ENCODE data around the gene VSTM4. TPM values are rescaled to one million over a fixed set of nuclear protein-coding genes. Genes with fewer than 3 reads are reported as not detected.

The VSTM4 gene
- total and polyA plus RNA-seq, 4 donors = 1.0 to 3.1 (median 2.0) TPM

DNA sequence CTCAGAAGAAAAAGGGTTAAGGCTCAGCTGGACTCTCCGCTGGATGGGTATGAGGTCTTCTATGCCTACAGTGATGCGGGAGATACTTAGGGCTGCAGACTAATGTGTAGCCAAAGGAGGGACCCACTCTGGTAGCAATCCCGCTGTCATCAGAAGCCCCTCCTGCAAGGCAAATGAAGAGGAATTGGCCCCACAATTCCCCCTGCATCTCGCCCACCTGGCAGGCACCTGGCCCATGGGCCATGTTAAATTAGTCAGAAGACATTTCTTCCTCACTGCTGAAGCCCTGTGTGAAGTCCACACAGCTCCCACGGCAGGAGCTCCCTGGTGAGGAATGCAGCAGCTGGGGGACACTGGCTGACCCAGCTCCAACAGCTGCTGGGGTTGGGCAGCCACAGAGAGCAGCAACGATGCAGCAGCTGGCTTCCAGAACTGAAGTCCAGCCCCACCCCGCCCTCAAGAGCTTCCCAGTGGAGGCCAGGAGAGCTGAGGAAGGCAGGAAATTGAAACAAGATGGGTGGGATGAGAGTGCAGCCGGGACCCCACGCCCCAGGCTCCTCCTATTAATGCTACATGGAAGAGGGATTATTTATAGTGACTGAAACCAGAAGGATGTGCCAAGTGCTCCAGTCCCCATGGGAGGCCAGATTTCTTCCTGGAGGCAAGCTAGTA, 5.5 kb downstream of the VSTM4 start:
- Histone ChIP-seq H3K27me3 (ENCODE audit: control insufficient read depth in 4 of 4, insufficient read depth in 4 of 4, low read length in 3 of 4) (no peaks in the 10 kb centered on the region), H3K27ac (ENCODE audit: low read depth in 1 of 2, low read length in 2 of 2) (no peak overlapping the region), H3K9me3 (ENCODE audit: control insufficient read depth in 4 of 4, low read length in 3 of 4) (no peaks in the 10 kb centered on the region), H3K4me1 (ENCODE audit: control insufficient read depth in 4 of 4, insufficient read depth in 4 of 4, low read length in 3 of 4) (peaks cover 8 to 19% (median 15%) of the 10 kb centered on the region in 4 donors), H3K36me3 (ENCODE audit: control insufficient read depth in 4 of 4, insufficient read depth in 3 of 4, low read depth in 1 of 4, low read length in 3 of 4) (no peaks in the 10 kb centered on the region), H3K4me3 (ENCODE audit: low read depth in 1 of 3, low read length in 3 of 3) (no peak overlapping the region), H3K9ac (ENCODE audit: low read depth in 1 of 2, low read length in 2 of 2) (no peak overlapping the region)
- DNase-seq (ENCODE audit: low spot score) = no peak
- 77% methylated on average over 9 of the region's 9 CpGs for WGBS
- peak; percentile 45 for TF ChIP-seq NR2F2 (IDR thresholded peaks at IDR 0.05)
- no peak for TF ChIP-seq RAD21 (IDR thresholded peaks at IDR 0.05)
- TF ChIP-seq, protein P1, sequence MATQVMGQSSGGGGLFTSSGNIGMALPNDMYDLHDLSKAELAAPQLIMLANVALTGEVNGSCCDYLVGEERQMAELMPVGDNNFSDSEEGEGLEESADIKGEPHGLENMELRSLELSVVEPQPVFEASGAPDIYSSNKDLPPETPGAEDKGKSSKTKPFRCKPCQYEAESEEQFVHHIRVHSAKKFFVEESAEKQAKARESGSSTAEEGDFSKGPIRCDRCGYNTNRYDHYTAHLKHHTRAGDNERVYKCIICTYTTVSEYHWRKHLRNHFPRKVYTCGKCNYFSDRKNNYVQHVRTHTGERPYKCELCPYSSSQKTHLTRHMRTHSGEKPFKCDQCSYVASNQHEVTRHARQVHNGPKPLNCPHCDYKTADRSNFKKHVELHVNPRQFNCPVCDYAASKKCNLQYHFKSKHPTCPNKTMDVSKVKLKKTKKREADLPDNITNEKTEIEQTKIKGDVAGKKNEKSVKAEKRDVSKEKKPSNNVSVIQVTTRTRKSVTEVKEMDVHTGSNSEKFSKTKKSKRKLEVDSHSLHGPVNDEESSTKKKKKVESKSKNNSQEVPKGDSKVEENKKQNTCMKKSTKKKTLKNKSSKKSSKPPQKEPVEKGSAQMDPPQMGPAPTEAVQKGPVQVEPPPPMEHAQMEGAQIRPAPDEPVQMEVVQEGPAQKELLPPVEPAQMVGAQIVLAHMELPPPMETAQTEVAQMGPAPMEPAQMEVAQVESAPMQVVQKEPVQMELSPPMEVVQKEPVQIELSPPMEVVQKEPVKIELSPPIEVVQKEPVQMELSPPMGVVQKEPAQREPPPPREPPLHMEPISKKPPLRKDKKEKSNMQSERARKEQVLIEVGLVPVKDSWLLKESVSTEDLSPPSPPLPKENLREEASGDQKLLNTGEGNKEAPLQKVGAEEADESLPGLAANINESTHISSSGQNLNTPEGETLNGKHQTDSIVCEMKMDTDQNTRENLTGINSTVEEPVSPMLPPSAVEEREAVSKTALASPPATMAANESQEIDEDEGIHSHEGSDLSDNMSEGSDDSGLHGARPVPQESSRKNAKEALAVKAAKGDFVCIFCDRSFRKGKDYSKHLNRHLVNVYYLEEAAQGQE (IDR thresholded peaks at IDR 0.05) = no peak
- no peak for TF ChIP-seq HNF4A (conservative IDR thresholded peaks at IDR 0.05)
- TF ChIP-seq, protein P2, sequence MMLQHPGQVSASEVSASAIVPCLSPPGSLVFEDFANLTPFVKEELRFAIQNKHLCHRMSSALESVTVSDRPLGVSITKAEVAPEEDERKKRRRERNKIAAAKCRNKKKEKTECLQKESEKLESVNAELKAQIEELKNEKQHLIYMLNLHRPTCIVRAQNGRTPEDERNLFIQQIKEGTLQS (IDR thresholded peaks at IDR 0.05) = no peak
- TF ChIP-seq, protein P3, sequence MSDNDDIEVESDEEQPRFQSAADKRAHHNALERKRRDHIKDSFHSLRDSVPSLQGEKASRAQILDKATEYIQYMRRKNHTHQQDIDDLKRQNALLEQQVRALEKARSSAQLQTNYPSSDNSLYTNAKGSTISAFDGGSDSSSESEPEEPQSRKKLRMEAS (IDR thresholded peaks at IDR 0.05) = no peak

DNA sequence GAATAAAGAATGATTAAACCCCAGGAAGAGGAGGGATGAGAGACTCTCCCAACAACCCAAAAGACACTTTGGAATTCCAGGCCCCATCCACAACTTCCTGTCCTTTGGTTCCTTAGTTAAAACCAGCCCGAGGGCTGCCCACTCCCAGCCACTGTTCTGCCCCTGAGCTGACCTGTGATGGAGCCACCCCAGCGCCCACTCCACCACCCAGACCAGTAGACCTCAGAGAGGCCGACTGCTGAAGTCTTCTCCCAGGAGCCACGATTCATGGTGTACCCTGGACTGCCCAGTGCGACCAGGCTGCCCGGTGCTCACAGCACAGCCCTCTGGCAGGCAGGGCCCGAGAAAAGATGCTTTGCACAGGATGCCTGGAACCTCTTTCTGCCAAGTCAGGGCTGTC, 6.7 kb downstream of the VSTM4 start:
- Histone ChIP-seq H3K9me3 (ENCODE audit: control insufficient read depth in 4 of 4, low read length in 3 of 4) (no peaks in the 10 kb centered on the region), H3K27ac (ENCODE audit: low read depth in 1 of 2, low read length in 2 of 2) (no peak overlapping the region), H3K9ac (ENCODE audit: low read depth in 1 of 2, low read length in 2 of 2) (no peak overlapping the region), H3K4me3 (ENCODE audit: low read depth in 1 of 3, low read length in 3 of 3) (no peak overlapping the region), H3K36me3 (ENCODE audit: control insufficient read depth in 4 of 4, insufficient read depth in 3 of 4, low read depth in 1 of 4, low read length in 3 of 4) (no peaks in the 10 kb centered on the region), H3K4me1 (ENCODE audit: control insufficient read depth in 4 of 4, insufficient read depth in 4 of 4, low read length in 3 of 4) (peaks cover 8 to 17% (median 12%) of the 10 kb centered on the region in 4 donors), H3K27me3 (ENCODE audit: control insufficient read depth in 4 of 4, insufficient read depth in 4 of 4, low read length in 3 of 4) (no peaks in the 10 kb centered on the region)
- 92% methylated on average over 7 of the region's 7 CpGs for WGBS
- DNase-seq (ENCODE audit: low spot score) = no peak
- TF ChIP-seq EGR1 (IDR thresholded peaks at IDR 0.05; ENCODE audit: low read depth in 2 of 2) (no peak), FOXA1 (IDR thresholded peaks at IDR 0.05) (no peak), HNF4G (IDR thresholded peaks at IDR 0.05) (no peak), NR2F2 (IDR thresholded peaks at IDR 0.05) (no peak), RXRA (IDR thresholded peaks at IDR 0.05) (no peak), HNF4A (conservative IDR thresholded peaks at IDR 0.05) (no peak), JUND (IDR thresholded peaks at IDR 0.05) (no peak), YY1 (IDR thresholded peaks at IDR 0.05) (no peak), TAF1 (conservative IDR thresholded peaks at IDR 0.05) (no peak)
- TF ChIP-seq, protein P1 (IDR thresholded peaks at IDR 0.05) = no peak
- TF ChIP-seq, protein P4, sequence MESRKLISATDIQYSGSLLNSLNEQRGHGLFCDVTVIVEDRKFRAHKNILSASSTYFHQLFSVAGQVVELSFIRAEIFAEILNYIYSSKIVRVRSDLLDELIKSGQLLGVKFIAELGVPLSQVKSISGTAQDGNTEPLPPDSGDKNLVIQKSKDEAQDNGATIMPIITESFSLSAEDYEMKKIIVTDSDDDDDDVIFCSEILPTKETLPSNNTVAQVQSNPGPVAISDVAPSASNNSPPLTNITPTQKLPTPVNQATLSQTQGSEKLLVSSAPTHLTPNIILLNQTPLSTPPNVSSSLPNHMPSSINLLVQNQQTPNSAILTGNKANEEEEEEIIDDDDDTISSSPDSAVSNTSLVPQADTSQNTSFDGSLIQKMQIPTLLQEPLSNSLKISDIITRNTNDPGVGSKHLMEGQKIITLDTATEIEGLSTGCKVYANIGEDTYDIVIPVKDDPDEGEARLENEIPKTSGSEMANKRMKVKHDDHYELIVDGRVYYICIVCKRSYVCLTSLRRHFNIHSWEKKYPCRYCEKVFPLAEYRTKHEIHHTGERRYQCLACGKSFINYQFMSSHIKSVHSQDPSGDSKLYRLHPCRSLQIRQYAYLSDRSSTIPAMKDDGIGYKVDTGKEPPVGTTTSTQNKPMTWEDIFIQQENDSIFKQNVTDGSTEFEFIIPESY (IDR thresholded peaks at IDR 0.05) = no peak
- TF ChIP-seq, protein P2 (IDR thresholded peaks at IDR 0.05) = no peak
- TF ChIP-seq, protein P3 (IDR thresholded peaks at IDR 0.05) = no peak

Data from liver (tissue), 9 donors.